ENCODE data around the gene LNX2. TPM values are rescaled to one million over a fixed set of nuclear protein-coding genes. Genes with fewer than 3 reads are reported as not detected.

LNX2 gene
- total RNA-seq, 3 donors from 2014 or later: 5.9 to 19.3 (median 19.2) TPM

GRCh38 chr13:27541386-27541785, 78.9 kb downstream of the LNX2 start:
- Histone ChIP-seq H3K4me3 (no peak overlapping the region), H3K9me3 (no peaks in the 10 kb centered on the region), H3K4me1 (no peaks in the 10 kb centered on the region), H3K27me3 (no peaks in the 10 kb centered on the region), H3K36me3 (no peaks in the 10 kb centered on the region), H3K27ac (no peak overlapping the region)
- TF ChIP-seq POLR2A (IDR thresholded peaks at IDR 0.05) (no peak), CTCF (IDR thresholded peaks at IDR 0.05) (no peak), POLR2AphosphoS5 (IDR thresholded peaks at IDR 0.05) (no peak)
- intact Hi-C loops (cut with DNase I; ENCODE audit: low total_unique reads): no loop called here
- no peak for DNase-seq (ENCODE audit: low spot score in 2 of 2)

GRCh38 chr13:27536361-27537101, 83.8 kb downstream of the LNX2 start:
- no peaks in the 10 kb centered on the region for H3K9me3 ChIP-seq
- no peak overlapping the region for H3K4me3 ChIP-seq
- no peaks in the 10 kb centered on the region for H3K27me3 ChIP-seq
- DNase-seq (ENCODE audit: low spot score in 2 of 2): no peak
- H3K36me3 ChIP-seq: no peaks in the 10 kb centered on the region
- no peak overlapping the region for H3K27ac ChIP-seq
- no peaks in the 10 kb centered on the region for H3K4me1 ChIP-seq
- intact Hi-C loops (cut with DNase I; ENCODE audit: low total_unique reads): no loop called here
- TF ChIP-seq POLR2A (IDR thresholded peaks at IDR 0.05): no peak
- no peak for TF ChIP-seq CTCF (IDR thresholded peaks at IDR 0.05)
- no peak for TF ChIP-seq POLR2AphosphoS5 (IDR thresholded peaks at IDR 0.05)

- Histone ChIP-seq H3K27ac (no peak overlapping the region), H3K9me3 (no peaks in the 10 kb centered on the region), H3K27me3 (no peaks in the 10 kb centered on the region), H3K4me1 (no peaks in the 10 kb centered on the region), H3K36me3 (no peaks in the 10 kb centered on the region), H3K4me3 (no peak overlapping the region)
- no peak for DNase-seq (ENCODE audit: low spot score in 2 of 2)
- intact Hi-C loops (cut with DNase I; ENCODE audit: low total_unique reads): no loop called here
- no peak for TF ChIP-seq POLR2A (IDR thresholded peaks at IDR 0.05)
- no peak for TF ChIP-seq POLR2AphosphoS5 (IDR thresholded peaks at IDR 0.05)
- no peak for TF ChIP-seq CTCF (IDR thresholded peaks at IDR 0.05)
These were observed 84.8 kb downstream of the LNX2 start for GRCh38 chr13:27535546-27535945.

GRCh38 chr13:27534981-27535380, 85.3 kb downstream of the LNX2 start:
- H3K4me3 ChIP-seq: no peak overlapping the region
- no peaks in the 10 kb centered on the region for H3K27me3 ChIP-seq
- DNase-seq (ENCODE audit: low spot score in 2 of 2): no peak
- H3K4me1 ChIP-seq: no peaks in the 10 kb centered on the region
- H3K27ac ChIP-seq: no peak overlapping the region
- no peaks in the 10 kb centered on the region for H3K9me3 ChIP-seq
- intact Hi-C loops (cut with DNase I; ENCODE audit: low total_unique reads): loop anchor here (5.0 kb wide), 1 partner anchor 292 kb away; no protein-coding TSS in a partner anchor
- H3K36me3 ChIP-seq: no peaks in the 10 kb centered on the region
- TF ChIP-seq POLR2A (IDR thresholded peaks at IDR 0.05): no peak
- TF ChIP-seq POLR2AphosphoS5 (IDR thresholded peaks at IDR 0.05): no peak
- no peak for TF ChIP-seq CTCF (IDR thresholded peaks at IDR 0.05)

GRCh38 chr13:27534108-27534980, 86.0 kb downstream of the LNX2 start:
- no peaks in the 10 kb centered on the region for H3K4me1 ChIP-seq
- TF ChIP-seq CTCF (IDR thresholded peaks at IDR 0.05): no peak
- no peak for TF ChIP-seq POLR2AphosphoS5 (IDR thresholded peaks at IDR 0.05)
- no peak for TF ChIP-seq POLR2A (IDR thresholded peaks at IDR 0.05)

More at GRCh38 chr13:27534108-27534980, 86.0 kb downstream of the LNX2 start:
- H3K36me3 ChIP-seq: no peaks in the 10 kb centered on the region
- H3K27me3 ChIP-seq: no peaks in the 10 kb centered on the region
- no peak for DNase-seq (ENCODE audit: low spot score in 2 of 2)
- H3K9me3 ChIP-seq: no peaks in the 10 kb centered on the region
- H3K27ac ChIP-seq: no peak overlapping the region
- intact Hi-C loops (cut with DNase I; ENCODE audit: low total_unique reads): loop anchor here (5.0 kb wide), 1 partner anchor 293 kb away; no protein-coding TSS in a partner anchor
- H3K4me3 ChIP-seq: no peak overlapping the region

All from breast epithelium (tissue), 4 donors.